ENCODE results near the gene AACS. TPM values are rescaled to one million over a fixed set of nuclear protein-coding genes. Genes with fewer than 3 reads are reported as not detected.

AACS gene
- total and polyA plus RNA-seq, 2 of the 8 experiments (the other 6 are each of a cell fraction or from before 2014, with no cell fraction given), result 51.9 to 52.4 TPM

DNA sequence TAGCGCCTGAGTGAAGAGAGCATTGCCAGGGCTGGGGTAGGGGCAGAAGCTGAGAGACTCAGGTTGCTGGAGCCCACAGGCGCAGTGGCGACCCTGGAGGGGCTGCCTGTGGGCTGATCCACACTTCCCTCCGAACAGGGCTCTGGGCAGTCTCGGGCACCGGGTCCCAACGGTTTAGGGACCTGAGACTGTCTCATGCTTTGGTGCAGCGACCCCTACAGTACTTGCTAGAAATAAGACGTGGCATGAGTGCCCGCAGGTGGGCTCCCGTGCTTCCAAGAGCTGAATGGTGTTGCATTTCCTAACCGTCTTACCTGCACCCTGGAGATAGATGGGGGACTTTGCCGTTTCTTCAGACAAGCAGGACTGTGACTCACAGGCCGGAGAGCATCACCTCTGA, 57.4 kb downstream of the AACS start:
- no peak overlapping the region for H3K14ac ChIP-seq (ENCODE audit: insufficient read length)
- H3K4ac ChIP-seq (replicated peaks; ENCODE audit: insufficient read length, low read depth, low read length), result no peak overlapping the region
- no peak overlapping the region for H2BK120ac ChIP-seq (replicated peaks; ENCODE audit: low read depth, low read length)
- peaks cover 4 to 42% (median 17%) of the 10 kb centered on the region in 4 experiments; a peak in 7 of 8 replicates for H3K36me3 ChIP-seq (ENCODE audit: control insufficient read depth in 2 of 4, insufficient read depth in 4 of 4, low read length in 3 of 4)
- H3K4me2 ChIP-seq (ENCODE audit: insufficient read depth in 1 of 2, low read depth in 2 of 2, low read length in 2 of 2), result no peak overlapping the region
- no peak overlapping the region for H2BK15ac ChIP-seq (ENCODE audit: low read length)
- H3K79me1 ChIP-seq (ENCODE audit: low read depth, low read length), result peaks cover 4% of the 10 kb centered on the region; the same call in 1 of the 2 replicates
- no peak overlapping the region for H2AFZ ChIP-seq (ENCODE audit: low read length)
- H3K9ac ChIP-seq (replicated peaks in 1 of 4; ENCODE audit: extremely low read depth in 1 of 4, low read depth in 3 of 4, low read length in 3 of 4), result no peak overlapping the region
- H3K18ac ChIP-seq (ENCODE audit: extremely low read depth, low read length), result no peak overlapping the region
- WGBS, 2 experiments (ENCODE audit: extremely low coverage in 1 of 2, insufficient coverage in 1 of 2, insufficient read length in 1 of 2, insufficient replicate concordance in 2 of 2, low coverage in 1 of 2, low lambda C conversion rate in 2 of 2, missing lambda C conversion rate in 1 of 2), result 81% methylated on average over 14 of the region's 14 CpGs; no CpG with 5 or more reads in 1 of the 2 experiments
- FAIRE-seq, result no peak
- H2BK5ac ChIP-seq (ENCODE audit: low read depth, low read length), result no peak overlapping the region
- H2AK5ac ChIP-seq (ENCODE audit: low read depth, low read length), result no peak overlapping the region
- DNase-seq (ENCODE audit: low read depth in 1 of 2, low spot score in 2 of 2), result peak in 1 of 2 experiments; percentile 63
- no peak overlapping the region for H3K4me3 ChIP-seq (ENCODE audit: extremely low read depth in 1 of 4, insufficient read depth in 2 of 4, low read depth in 3 of 4, low read length in 4 of 4)
- no peaks in the 10 kb centered on the region for H3K23me2 ChIP-seq (ENCODE audit: low read depth, low read length)
- no peaks in the 10 kb centered on the region for H3K4me1 ChIP-seq (replicated peaks in 1 of 4; ENCODE audit: control insufficient read depth in 3 of 4, insufficient read depth in 4 of 4, low read length in 3 of 4)
- no peak overlapping the region for H3K56ac ChIP-seq (replicated peaks; ENCODE audit: insufficient read length, low read depth, low read length)
- no peak overlapping the region for H4K5ac ChIP-seq (ENCODE audit: insufficient read length, low read depth, low read length)
- H4K20me1 ChIP-seq (replicated peaks in 1 of 2; ENCODE audit: control insufficient read depth in 1 of 2, insufficient read depth in 2 of 2, low read length in 2 of 2), result peaks cover 0 to 7% of the 10 kb centered on the region in 2 experiments
- H3K23ac ChIP-seq (ENCODE audit: insufficient read length), result no peak overlapping the region
- ChIA-PET POLR2A (ENCODE audit: partially characterized antibody) (interaction anchor here (1.9 kb wide), 1 partner anchor 165 kb away, joined by 7 read pairs; no protein-coding TSS in a partner anchor), CTCF (ENCODE audit: partially characterized antibody) (interaction anchor here (0.6 to 2.6 kb wide), 12 partner anchors 9 to 200 kb away, joined by 3 to 9 read pairs (median 4); no protein-coding TSS in a partner anchor)
- H3K27ac ChIP-seq (ENCODE audit: low read depth, low read length), result no peak overlapping the region
- no peaks in the 10 kb centered on the region for H3K79me2 ChIP-seq (ENCODE audit: control insufficient read depth in 1 of 2, insufficient read depth in 2 of 2, low read length in 2 of 2)
- no peaks in the 10 kb centered on the region for H3K9me3 ChIP-seq (ENCODE audit: insufficient read depth in 2 of 2, low read depth in 1 of 2, low read length in 1 of 2)
- H3K27me3 ChIP-seq (replicated peaks in 1 of 4; ENCODE audit: control insufficient read depth in 3 of 4, extremely low read depth in 1 of 4, insufficient read depth in 3 of 4, low read length in 3 of 4), result no peaks in the 10 kb centered on the region
- no peak overlapping the region for H4K8ac ChIP-seq (ENCODE audit: extremely low read depth, insufficient read depth, low read length)
- no peak overlapping the region for H2BK12ac ChIP-seq (ENCODE audit: low read depth, low read length)
- H4K91ac ChIP-seq (replicated peaks; ENCODE audit: insufficient read length, low read length), result no peak overlapping the region
- no peak overlapping the region for H2BK20ac ChIP-seq (ENCODE audit: low read length)
- TF ChIP-seq, protein P1, sequence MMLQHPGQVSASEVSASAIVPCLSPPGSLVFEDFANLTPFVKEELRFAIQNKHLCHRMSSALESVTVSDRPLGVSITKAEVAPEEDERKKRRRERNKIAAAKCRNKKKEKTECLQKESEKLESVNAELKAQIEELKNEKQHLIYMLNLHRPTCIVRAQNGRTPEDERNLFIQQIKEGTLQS (IDR thresholded peaks at IDR 0.05; ENCODE audit: insufficient read depth, low read depth, low read length), result no peak
- TF ChIP-seq, protein P2, sequence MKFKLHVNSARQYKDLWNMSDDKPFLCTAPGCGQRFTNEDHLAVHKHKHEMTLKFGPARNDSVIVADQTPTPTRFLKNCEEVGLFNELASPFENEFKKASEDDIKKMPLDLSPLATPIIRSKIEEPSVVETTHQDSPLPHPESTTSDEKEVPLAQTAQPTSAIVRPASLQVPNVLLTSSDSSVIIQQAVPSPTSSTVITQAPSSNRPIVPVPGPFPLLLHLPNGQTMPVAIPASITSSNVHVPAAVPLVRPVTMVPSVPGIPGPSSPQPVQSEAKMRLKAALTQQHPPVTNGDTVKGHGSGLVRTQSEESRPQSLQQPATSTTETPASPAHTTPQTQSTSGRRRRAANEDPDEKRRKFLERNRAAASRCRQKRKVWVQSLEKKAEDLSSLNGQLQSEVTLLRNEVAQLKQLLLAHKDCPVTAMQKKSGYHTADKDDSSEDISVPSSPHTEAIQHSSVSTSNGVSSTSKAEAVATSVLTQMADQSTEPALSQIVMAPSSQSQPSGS (IDR thresholded peaks at IDR 0.05; ENCODE audit: low read length), result no peak
- TF ChIP-seq, protein P3, sequence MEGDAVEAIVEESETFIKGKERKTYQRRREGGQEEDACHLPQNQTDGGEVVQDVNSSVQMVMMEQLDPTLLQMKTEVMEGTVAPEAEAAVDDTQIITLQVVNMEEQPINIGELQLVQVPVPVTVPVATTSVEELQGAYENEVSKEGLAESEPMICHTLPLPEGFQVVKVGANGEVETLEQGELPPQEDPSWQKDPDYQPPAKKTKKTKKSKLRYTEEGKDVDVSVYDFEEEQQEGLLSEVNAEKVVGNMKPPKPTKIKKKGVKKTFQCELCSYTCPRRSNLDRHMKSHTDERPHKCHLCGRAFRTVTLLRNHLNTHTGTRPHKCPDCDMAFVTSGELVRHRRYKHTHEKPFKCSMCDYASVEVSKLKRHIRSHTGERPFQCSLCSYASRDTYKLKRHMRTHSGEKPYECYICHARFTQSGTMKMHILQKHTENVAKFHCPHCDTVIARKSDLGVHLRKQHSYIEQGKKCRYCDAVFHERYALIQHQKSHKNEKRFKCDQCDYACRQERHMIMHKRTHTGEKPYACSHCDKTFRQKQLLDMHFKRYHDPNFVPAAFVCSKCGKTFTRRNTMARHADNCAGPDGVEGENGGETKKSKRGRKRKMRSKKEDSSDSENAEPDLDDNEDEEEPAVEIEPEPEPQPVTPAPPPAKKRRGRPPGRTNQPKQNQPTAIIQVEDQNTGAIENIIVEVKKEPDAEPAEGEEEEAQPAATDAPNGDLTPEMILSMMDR (IDR thresholded peaks at IDR 0.05; ENCODE audit: control extremely low read depth in 1 of 3, insufficient read depth in 1 of 3, low read depth in 1 of 3, low read length in 3 of 3), result peak; percentile 48 to 62 (median 50)
- TF ChIP-seq YY1 (IDR thresholded peaks at IDR 0.05; ENCODE audit: low read depth, low read length) (no peak), SRF (IDR thresholded peaks at IDR 0.05; ENCODE audit: low read depth, low read length) (no peak), SUZ12 (IDR thresholded peaks at IDR 0.05; ENCODE audit: low read length) (no peak), BACH1 (IDR thresholded peaks at IDR 0.05; ENCODE audit: low read length) (no peak), TEAD4 (IDR thresholded peaks at IDR 0.05; ENCODE audit: low read depth, low read length) (no peak)

Measured in H1 (cell line).